Vagina (tissue), 2 donors: ENCODE measurements around the gene PPM1N.

Source experiments
- POLR2A ChIP-seq, 2 donors: fragments of 450-650 bp; IDR thresholded peaks; one replicate each; pipeline ENCODE4 v1.6.1; 2017; ENCODE audit warnings: antibody characterized with exemption in 2 of 2, mild to moderate bottlenecking in 2 of 2, moderate library complexity in 2 of 2
- TF ChIP-seq, protein P1 (sequence below), 3 experiments: fragments of 450-650 bp in 2 of 3; fragments of 200-600 bp in 1 of 3; sonication (generic) in 1 of 3; IDR thresholded peaks; one replicate each; pipeline ENCODE4 v1.5.1; 2017 to 2019; ENCODE audit warnings: antibody characterized with exemption in 3 of 3, mild to moderate bottlenecking in 2 of 3, moderate library complexity in 2 of 3

DNA sequence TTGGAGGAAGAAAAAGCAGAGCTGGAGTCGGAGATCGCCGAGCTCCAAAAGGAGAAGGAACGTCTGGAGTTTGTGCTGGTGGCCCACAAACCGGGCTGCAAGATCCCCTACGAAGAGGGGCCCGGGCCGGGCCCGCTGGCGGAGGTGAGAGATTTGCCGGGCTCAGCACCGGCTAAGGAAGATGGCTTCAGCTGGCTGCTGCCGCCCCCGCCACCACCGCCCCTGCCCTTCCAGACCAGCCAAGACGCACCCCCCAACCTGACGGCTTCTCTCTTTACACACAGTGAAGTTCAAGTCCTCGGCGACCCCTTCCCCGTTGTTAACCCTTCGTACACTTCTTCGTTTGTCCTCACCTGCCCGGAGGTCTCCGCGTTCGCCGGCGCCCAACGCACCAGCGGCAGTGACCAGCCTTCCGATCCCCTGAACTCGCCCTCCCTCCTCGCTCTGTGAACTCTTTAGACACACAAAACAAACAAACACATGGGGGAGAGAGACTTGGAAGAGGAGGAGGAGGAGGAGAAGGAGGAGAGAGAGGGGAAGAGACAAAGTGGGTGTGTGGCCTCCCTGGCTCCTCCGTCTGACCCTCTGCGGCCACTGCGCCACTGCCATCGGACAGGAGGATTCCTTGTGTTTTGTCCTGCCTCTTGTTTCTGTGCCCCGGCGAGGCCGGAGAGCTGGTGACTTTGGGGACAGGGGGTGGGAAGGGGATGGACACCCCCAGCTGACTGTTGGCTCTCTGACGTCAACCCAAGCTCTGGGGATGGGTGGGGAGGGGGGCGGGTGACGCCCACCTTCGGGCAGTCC, 25.5 kb upstream of the PPM1N start:
- TF ChIP-seq, protein P1, sequence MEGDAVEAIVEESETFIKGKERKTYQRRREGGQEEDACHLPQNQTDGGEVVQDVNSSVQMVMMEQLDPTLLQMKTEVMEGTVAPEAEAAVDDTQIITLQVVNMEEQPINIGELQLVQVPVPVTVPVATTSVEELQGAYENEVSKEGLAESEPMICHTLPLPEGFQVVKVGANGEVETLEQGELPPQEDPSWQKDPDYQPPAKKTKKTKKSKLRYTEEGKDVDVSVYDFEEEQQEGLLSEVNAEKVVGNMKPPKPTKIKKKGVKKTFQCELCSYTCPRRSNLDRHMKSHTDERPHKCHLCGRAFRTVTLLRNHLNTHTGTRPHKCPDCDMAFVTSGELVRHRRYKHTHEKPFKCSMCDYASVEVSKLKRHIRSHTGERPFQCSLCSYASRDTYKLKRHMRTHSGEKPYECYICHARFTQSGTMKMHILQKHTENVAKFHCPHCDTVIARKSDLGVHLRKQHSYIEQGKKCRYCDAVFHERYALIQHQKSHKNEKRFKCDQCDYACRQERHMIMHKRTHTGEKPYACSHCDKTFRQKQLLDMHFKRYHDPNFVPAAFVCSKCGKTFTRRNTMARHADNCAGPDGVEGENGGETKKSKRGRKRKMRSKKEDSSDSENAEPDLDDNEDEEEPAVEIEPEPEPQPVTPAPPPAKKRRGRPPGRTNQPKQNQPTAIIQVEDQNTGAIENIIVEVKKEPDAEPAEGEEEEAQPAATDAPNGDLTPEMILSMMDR (IDR thresholded peaks at IDR 0.05): no peak
- no peak for TF ChIP-seq POLR2A (IDR thresholded peaks at IDR 0.05)
